Heart left ventricle (tissue), 16 donors: ENCODE measurements around the gene TEX101. TPM values are rescaled to one million over a fixed set of nuclear protein-coding genes. Genes with fewer than 3 reads are reported as not detected.
"Not testable (repeated sequence)": the region's sequence is repeated elsewhere in the genome, so short reads cannot be mapped to it uniquely, and the experiment has no call there.

Source experiments
- ATAC-seq, 4 donors: fragments of 200-7000 bp; cut with Tn5 transposase; one replicate each; pipeline ENCODE4 v1.9.1; 2020 to 2022; ENCODE audit warnings: moderate library complexity in 4 of 4, mild to moderate bottlenecking in 3 of 4, moderate number of reproducible peaks in 1 of 4
- DNase-seq, 5 donors: peaks; one replicate each; pipeline ENCODE4 v3.0.0-alpha.2; 2020
- H3K27ac ChIP-seq, 12 donors: fragments of 200-600 bp; sonication (generic) in 4 of 12; one replicate each; pipeline versions ENCODE4 v1.5.0 to v1.8.0; 2016 to 2022; ENCODE audit warnings: mild to moderate bottlenecking in 2 of 12
- H3K27me3 ChIP-seq, 9 donors: fragments of 200-600 bp; sonication (generic) in 2 of 9; one replicate each; pipeline versions ENCODE4 v1.5.1 to v1.8.0; 2016 to 2022; ENCODE audit warnings: mild to moderate bottlenecking in 3 of 9
- H3K36me3 ChIP-seq, 9 donors: fragments of 200-600 bp; sonication (generic) in 2 of 9; one replicate each; pipeline versions ENCODE4 v1.5.0 to v1.8.0; 2018 to 2022; ENCODE audit warnings: mild to moderate bottlenecking in 2 of 9
- H3K4me1 ChIP-seq, 12 donors: fragments of 200-600 bp; sonication (generic) in 4 of 12; one replicate each; pipeline versions ENCODE4 v1.5.0 to v1.8.0; 2016 to 2022; ENCODE audit warnings: mild to moderate bottlenecking in 3 of 12
- H3K4me3 ChIP-seq, 12 donors: fragments of 200-600 bp; sonication (generic) in 4 of 12; one replicate each; pipeline versions ENCODE4 v1.5.0 to v1.8.0; 2017 to 2022; ENCODE audit warnings: mild to moderate bottlenecking in 9 of 12, moderate library complexity in 4 of 12
- H3K9me3 ChIP-seq, 12 donors: fragments of 200-600 bp; sonication (generic) in 4 of 12; one replicate each; pipeline versions ENCODE4 v1.5.0 to v1.8.0; 2016 to 2022; ENCODE audit warnings: mild to moderate bottlenecking in 1 of 12
- POLR2A ChIP-seq, 2 donors: fragments of 450-650 bp; IDR thresholded peaks; one replicate each; pipeline ENCODE4 v1.6.1; 2017; ENCODE audit warnings: antibody characterized with exemption in 2 of 2, mild to moderate bottlenecking in 2 of 2, moderate library complexity in 2 of 2
- WGBS, 4 donors: extraction: QIAGEN DNeasy Blood & Tissue Kit in 2 of 4; methylation state at CpG; one replicate each; pipeline versions ENCODE4 v1.1.5 to v1.1.7; 2013 to 2018; 5-methylcytosine and 5-hydroxymethylcytosine counted together
- intact Hi-C, 10 donors: fragments of 100-400 bp; cut with DNase I; formaldehyde crosslinking; loops; one replicate each; pipeline versions ENCODE4 v1.11.1 to v1.14.2; 2022
- polyA plus RNA-seq, 2 donors: library from polyadenylated mRNA; stranded (reverse); fragments of 200-250 nt; gene quantifications; one replicate each; pipeline ENCODE4 v1.2.3, GENCODE V29; 2013
- total RNA-seq, 9 donors: library from RNA; depleted of rRNA in 2 of 9; stranded (reverse); fragments of >200 nt in 2 of 9; fragmentation: NEBNext Ultra II Directional in 3 of 9; extraction: Animal tissue kit (Norgen Biotek cat#: 25700) in 3 of 9; gene quantifications; one replicate each; pipeline versions ENCODE4 v1.1.0 to v1.2.4, GENCODE V29; 2016 to 2023
- TF ChIP-seq, protein P1 (sequence below), 12 donors: fragments of 200-600 bp; sonication (generic) in 4 of 12; IDR thresholded peaks; one replicate each; pipeline versions ENCODE4 v1.5.0 to v1.8.0; 2018 to 2022; ENCODE audit warnings: antibody characterized with exemption in 12 of 12, mild to moderate bottlenecking in 5 of 12
- donor health status: ischemic (EF 13 %, LVEDD 7.1; RV severe dilation, severe dysfunction).
- donor health status: healthy with polysubstance abuse.
- donor health status: DM: no; HTN: yes; CAD: no.
- donor health status: DM: no; HTN: no; CAD: no.
- donor health status: ischemic (EF 25% LVEDD 6.9; RV normal size, moderate dysfunction).
- donor health status: ischemic (EF 25% LVEDD 5.7; RV mildly dilated, moderate dysfunction).
- donor health status: healthy.
- donor health status: DM: yes; HTN: yes; CAD: no.
- donor health status: ischemic (EF 35%, LVEDD 5.7; RV mildly dilated, moderate dysfunction).
- donor health status: nonischemic (EF 11% LVEDD 7.7; RV severe dilation, severe dysfunction).
- donor health status: DM: yes; HTN: yes; CAD: no.
- donor health status: PGD.
- donor health status: ischemic (EF 29% LVEDD 5.4; RV normal size, mild dysfunction).
- donor health status: nonischemic (EF 23%, LVEDD 6.1; RV moderate dilation, normal function).

Gene TEX101
- total and polyA plus RNA-seq, 11 donors, result not detected

DNA sequence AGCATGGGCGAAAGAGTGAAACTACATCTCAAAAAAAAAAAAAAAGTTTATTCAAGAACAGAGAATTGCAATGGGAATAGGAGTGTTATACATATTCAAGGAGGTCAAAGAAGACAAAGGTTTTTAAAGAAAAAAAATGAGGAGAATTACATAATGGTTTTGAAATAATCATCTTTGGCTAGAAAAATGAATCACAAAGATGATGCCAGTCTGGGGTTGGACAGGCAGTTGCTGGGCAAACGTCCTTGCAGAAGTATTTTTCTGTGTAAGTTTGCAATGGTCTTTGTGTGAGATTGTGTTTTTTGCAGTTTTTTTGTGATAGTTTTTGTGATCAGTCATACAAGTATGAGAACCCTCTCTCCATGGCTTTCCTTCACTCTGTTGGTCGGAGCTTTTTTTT, 27.0 kb downstream of the TEX101 start:
- Histone ChIP-seq H3K9me3 (no peaks in the 10 kb centered on the region), H3K4me1 (peaks cover 0 to 25% (median 8%) of the 10 kb centered on the region in 12 donors), H3K4me3 (no peak overlapping the region), H3K36me3 (no peaks in the 10 kb centered on the region), H3K27me3 (no peaks in the 10 kb centered on the region), H3K27ac (no peak overlapping the region)
- ATAC-seq (no peak), DNase-seq (no peak)
- TF ChIP-seq, protein P1, sequence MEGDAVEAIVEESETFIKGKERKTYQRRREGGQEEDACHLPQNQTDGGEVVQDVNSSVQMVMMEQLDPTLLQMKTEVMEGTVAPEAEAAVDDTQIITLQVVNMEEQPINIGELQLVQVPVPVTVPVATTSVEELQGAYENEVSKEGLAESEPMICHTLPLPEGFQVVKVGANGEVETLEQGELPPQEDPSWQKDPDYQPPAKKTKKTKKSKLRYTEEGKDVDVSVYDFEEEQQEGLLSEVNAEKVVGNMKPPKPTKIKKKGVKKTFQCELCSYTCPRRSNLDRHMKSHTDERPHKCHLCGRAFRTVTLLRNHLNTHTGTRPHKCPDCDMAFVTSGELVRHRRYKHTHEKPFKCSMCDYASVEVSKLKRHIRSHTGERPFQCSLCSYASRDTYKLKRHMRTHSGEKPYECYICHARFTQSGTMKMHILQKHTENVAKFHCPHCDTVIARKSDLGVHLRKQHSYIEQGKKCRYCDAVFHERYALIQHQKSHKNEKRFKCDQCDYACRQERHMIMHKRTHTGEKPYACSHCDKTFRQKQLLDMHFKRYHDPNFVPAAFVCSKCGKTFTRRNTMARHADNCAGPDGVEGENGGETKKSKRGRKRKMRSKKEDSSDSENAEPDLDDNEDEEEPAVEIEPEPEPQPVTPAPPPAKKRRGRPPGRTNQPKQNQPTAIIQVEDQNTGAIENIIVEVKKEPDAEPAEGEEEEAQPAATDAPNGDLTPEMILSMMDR (IDR thresholded peaks at IDR 0.05), result no peak
- no peak for TF ChIP-seq POLR2A (IDR thresholded peaks at IDR 0.05)
- WGBS, 4 donors, result 54 to 73% (median 64%) methylated on average over 3 of the region's 3 CpGs
- intact Hi-C loops, result loop anchor here in 4 of 10 donors (10.0 kb wide), 3 partner anchors 203 to 343 kb away; partner anchors contain the start of gene KCNN4 (in 1 of the 4)

DNA sequence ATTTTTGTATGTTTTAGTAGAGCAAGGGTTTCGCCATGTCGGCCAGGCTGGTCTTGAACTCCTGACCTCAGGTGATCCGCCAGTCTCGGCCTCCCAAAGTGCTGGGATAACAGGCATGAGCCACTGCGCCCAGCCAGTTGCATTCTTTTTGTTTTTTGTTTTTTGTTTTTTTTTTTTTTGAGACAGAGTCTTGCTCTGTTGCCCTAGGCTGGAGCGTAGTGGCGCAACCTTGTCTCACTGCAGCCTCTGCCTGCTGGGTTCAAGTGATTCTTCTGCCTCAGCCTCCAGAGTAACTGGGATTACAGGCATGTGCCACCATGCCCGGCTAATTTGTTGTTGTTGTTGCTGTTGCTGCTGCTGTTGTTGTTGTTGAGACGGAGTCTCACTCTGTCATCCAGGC, 29.4 kb downstream of the TEX101 start:
- 90 to 96% (median 92%) methylated on average over 9 of the region's 9 CpGs for WGBS, 4 donors

DNA sequence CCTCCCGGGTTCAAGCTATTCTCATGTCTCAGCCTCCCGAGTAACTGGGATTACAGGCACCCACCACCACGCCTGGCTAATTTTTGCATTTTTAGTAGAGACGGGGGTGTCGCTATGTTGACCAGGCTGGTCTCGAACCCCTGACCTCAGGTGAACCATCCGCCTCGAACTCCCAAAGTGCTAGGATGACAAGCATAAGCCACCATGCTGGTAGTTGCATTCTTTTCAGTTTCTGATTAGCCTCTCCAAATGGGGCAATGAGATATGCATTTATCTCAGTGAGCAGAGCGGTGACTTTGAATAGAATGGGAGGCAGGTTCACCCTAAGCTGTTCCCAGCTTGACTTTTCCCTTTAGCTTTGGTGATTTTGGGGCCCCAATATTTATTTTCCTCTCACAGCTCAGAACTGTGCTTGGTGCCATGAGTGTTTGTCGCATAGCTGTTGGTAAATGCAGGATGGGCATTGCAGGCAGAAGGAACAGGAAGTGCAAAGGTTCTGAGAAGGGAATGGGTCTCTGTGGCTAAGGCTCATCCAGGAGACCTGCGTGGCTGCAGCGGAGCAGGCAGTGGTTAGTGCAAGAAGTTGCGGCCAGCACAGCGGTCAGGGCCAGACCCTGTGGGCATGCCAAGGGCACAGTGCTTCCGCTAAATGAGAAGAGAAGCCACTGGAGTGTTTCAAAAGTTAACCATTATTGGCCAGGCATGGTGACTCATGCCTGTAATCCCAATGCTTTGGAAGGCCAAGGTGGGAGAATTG, 30.0 kb downstream of the TEX101 start:
- Histone ChIP-seq H3K4me1 (peaks cover 0 to 6% (median 0%) of the 10 kb centered on the region in 12 donors), H3K36me3 (no peaks in the 10 kb centered on the region), H3K9me3 (no peaks in the 10 kb centered on the region), H3K4me3 (no peak overlapping the region), H3K27ac (no peak overlapping the region), H3K27me3 (no peaks in the 10 kb centered on the region)
- TF ChIP-seq POLR2A (IDR thresholded peaks at IDR 0.05), result no peak
- TF ChIP-seq, protein P1 (IDR thresholded peaks at IDR 0.05), result no peak
- 84 to 88% (median 86%) methylated on average over 15 of the region's 15 CpGs for WGBS, 4 donors
- DNase-seq (no peak), ATAC-seq (no peak)
- intact Hi-C loops, result loop anchor here in 6 of 10 donors (5.0 to 10.0 kb wide), 4 partner anchors 200 to 340 kb away; partner anchors contain the start of gene KCNN4 (in 1 of the 6)

More for the DNA sequence above, 29.4 kb downstream of the TEX101 start:
- not testable (repeated sequence) for DNase-seq, H3K36me3 ChIP-seq, H3K27me3 ChIP-seq, H3K27ac ChIP-seq, H3K9me3 ChIP-seq, H3K4me3 ChIP-seq, ATAC-seq
- intact Hi-C loops, result loop anchor here in 4 of 10 donors (10.0 kb wide), 3 partner anchors 201 to 341 kb away; partner anchors contain the start of gene KCNN4 (in 1 of the 4)
- peaks cover 0 to 11% (median under 1%) of the 10 kb centered on the region in 12 donors for H3K4me1 ChIP-seq

DNA sequence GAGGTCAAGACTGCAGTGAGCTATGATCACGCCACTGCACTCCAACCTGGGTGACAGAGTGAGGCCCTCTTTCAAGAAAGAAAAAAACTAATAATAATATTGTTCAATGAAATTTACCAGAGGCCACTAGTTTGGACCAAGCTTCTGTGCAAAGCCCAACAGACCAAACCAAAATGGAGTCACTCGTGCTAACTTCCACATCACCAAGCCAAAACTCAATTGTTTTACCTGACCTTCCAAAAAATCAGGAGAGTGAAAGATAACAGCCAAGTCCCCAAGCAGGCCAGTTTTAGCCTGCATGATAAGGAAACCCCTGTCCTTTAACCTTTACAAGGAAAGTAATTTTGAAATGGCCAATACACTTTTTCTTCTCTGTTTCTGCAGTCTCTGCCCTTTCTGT, 30.7 kb downstream of the TEX101 start:
- Histone ChIP-seq H3K27me3 (no peaks in the 10 kb centered on the region), H3K4me1 (peaks cover 0 to 7% (median 0%) of the 10 kb centered on the region in 12 donors), H3K4me3 (no peak overlapping the region), H3K27ac (no peak overlapping the region), H3K9me3 (no peaks in the 10 kb centered on the region), H3K36me3 (no peaks in the 10 kb centered on the region)
- no peak for DNase-seq
- ATAC-seq, result no peak
- intact Hi-C loops, result loop anchor here in 6 of 10 donors (5.0 to 10.0 kb wide), 4 partner anchors 199 to 339 kb away; partner anchors contain the start of gene KCNN4 (in 1 of the 6)
- no peak for TF ChIP-seq POLR2A (IDR thresholded peaks at IDR 0.05)
- TF ChIP-seq, protein P1 (IDR thresholded peaks at IDR 0.05), result no peak
- 89 to 93% (median 91%) methylated on average over 2 of the region's 2 CpGs for WGBS, 4 donors
